HUES64 (cell line): ENCODE measurements around the gene OLFM3.

ENCODE experiments used
- H3K27ac ChIP-seq: 2 replicates; pipeline ENCODE4 v1.7.0; 2013; ENCODE audit warnings: low read depth, low read length, inconsistent platforms
- H3K27me3 ChIP-seq: 2 replicates; pipeline ENCODE4 v1.6.1; 2013; ENCODE audit warnings: mild to moderate bottlenecking, low read length; ENCODE audit not compliant: insufficient read depth
- H3K36me3 ChIP-seq: 2 replicates; pipeline ENCODE4 v1.6.1; 2013; ENCODE audit warnings: mild to moderate bottlenecking, low read length; ENCODE audit not compliant: insufficient read depth
- H3K4me1 ChIP-seq: 2 replicates; pipeline ENCODE4 v1.6.1; 2013; ENCODE audit warnings: mild to moderate bottlenecking, low read length, moderate library complexity; ENCODE audit not compliant: insufficient read depth
- H3K4me3 ChIP-seq: 2 replicates; pipeline ENCODE4 v1.5.1; 2013; ENCODE audit warnings: mild to moderate bottlenecking, low read length, moderate library complexity
- H3K9ac ChIP-seq: 2 replicates; pipeline ENCODE4 v1.6.1; 2013; ENCODE audit warnings: mild to moderate bottlenecking, low read depth, low read length
- H3K9me3 ChIP-seq: 2 replicates; pipeline ENCODE4 v1.6.1; 2013; ENCODE audit warnings: low read depth, low read length; ENCODE audit not compliant: insufficient read depth
- WGBS: fragments of 150-250, 120-280 bp; methylation state at CpG from one replicate; pipeline ENCODE4 v1.1.7; 2013; ENCODE audit warnings: missing lambda C conversion rate; 5-methylcytosine and 5-hydroxymethylcytosine counted together

Gene OLFM3

DNA sequence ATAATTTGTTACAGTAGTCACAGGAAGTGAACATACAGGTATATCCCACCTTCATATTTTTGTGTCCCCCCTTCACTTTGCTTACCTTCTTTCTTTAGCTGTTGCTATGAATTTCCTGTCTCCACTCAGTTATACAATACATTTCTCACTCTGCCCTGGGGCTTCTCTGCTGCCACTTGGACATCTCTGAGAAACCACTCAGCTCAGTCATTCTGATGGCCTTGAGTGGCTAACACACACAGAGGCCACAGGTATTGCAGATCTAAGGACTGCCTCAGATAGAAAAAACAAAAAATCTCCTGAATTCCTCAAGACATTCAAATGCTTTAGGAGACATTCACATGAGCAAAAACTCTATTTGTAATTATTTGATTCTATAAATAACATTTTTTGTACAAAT, 87.7 kb downstream of the OLFM3 start:
- no peak overlapping the region for H3K4me3 ChIP-seq
- H3K27me3 ChIP-seq: no peaks in the 10 kb centered on the region
- no peak overlapping the region for H3K9ac ChIP-seq
- H3K9me3 ChIP-seq: no peaks in the 10 kb centered on the region
- peaks cover 28% of the 10 kb centered on the region for H3K4me1 ChIP-seq
- no peaks in the 10 kb centered on the region for H3K36me3 ChIP-seq
- no peak overlapping the region for H3K27ac ChIP-seq

DNA sequence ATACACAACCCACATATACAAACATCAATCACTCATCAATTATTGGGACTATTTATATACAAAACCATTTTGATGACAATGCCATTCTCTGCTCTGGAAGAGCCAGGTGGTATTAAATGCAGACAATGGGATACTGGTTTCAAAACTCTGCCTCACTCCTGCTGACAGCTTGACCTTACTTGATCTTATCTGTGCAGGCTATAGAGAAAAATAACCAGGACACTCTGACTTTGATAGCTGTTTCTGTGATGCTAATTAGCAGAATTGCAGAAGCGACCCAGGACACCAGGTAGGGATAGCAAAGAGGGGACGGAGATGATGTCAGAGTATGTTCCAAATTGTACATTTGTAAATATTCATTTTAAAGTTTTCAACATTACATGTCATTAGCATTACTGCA, 89.5 kb downstream of the OLFM3 start:
- H3K27ac ChIP-seq: no peak overlapping the region
- no peaks in the 10 kb centered on the region for H3K27me3 ChIP-seq
- WGBS: 14% methylated on average over 1 of the region's 2 CpGs
- H3K36me3 ChIP-seq: no peaks in the 10 kb centered on the region
- H3K9ac ChIP-seq: no peak overlapping the region
- H3K9me3 ChIP-seq: no peaks in the 10 kb centered on the region
- H3K4me1 ChIP-seq: peaks cover 28% of the 10 kb centered on the region
- H3K4me3 ChIP-seq: no peak overlapping the region

DNA sequence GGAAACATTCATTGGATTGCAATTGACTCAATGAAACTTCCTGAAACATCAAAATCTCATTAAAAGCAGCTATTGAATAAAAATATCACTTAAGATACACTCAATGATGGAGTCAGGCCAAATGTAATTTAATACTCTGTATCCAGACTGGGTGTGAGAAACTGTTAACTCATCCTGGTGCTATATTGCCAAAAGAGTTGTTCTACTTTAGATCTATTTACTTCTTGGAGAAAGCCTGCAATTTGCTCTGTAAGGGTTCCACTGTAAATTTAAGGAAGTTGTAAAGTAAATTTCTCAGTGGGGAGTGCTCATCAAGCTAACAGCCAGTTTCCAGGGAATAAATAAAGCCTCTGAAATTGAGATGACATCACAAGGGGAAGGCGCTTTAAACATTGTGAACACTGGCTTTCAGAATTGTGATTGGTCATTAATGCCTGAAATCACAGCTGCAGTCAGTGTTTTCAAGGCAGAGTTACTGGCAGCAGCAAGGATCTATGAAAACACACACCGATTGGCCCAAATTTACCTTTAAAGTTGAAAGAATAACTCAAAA, 91.4 kb downstream of the OLFM3 start:
- 95% methylated on average over 2 of the region's 2 CpGs for WGBS
- no peak overlapping the region for H3K9ac ChIP-seq
- peaks cover 28% of the 10 kb centered on the region for H3K4me1 ChIP-seq
- H3K4me3 ChIP-seq: no peak overlapping the region
- H3K27ac ChIP-seq: no peak overlapping the region
- no peaks in the 10 kb centered on the region for H3K9me3 ChIP-seq
- H3K27me3 ChIP-seq: no peaks in the 10 kb centered on the region
- no peaks in the 10 kb centered on the region for H3K36me3 ChIP-seq

DNA sequence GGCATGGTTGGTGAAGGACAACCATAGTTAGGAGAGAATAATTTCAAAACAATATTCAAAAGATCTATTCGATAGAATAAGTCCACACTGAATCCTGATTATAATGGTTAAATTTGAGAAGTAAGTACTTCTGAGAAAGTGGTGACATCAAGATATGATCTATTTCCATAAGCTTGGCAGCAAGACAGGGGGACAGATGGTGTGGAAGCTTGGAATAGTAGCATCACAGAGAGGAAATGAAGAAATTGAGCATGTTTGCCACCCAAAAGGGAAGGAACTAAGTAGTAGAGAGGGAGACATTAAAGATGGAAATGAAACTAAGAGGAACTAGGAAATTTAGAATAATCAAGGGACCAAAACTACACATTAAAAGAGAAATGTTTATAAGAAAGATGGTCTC, 94.5 kb downstream of the OLFM3 start:
- Histone ChIP-seq H3K4me1 (peaks cover 23% of the 10 kb centered on the region), H3K9ac (no peak overlapping the region), H3K4me3 (no peak overlapping the region), H3K9me3 (no peaks in the 10 kb centered on the region), H3K27ac (no peak overlapping the region), H3K27me3 (no peaks in the 10 kb centered on the region), H3K36me3 (no peaks in the 10 kb centered on the region)
- WGBS: 100% methylated on average over 1 of the region's 1 CpG

DNA sequence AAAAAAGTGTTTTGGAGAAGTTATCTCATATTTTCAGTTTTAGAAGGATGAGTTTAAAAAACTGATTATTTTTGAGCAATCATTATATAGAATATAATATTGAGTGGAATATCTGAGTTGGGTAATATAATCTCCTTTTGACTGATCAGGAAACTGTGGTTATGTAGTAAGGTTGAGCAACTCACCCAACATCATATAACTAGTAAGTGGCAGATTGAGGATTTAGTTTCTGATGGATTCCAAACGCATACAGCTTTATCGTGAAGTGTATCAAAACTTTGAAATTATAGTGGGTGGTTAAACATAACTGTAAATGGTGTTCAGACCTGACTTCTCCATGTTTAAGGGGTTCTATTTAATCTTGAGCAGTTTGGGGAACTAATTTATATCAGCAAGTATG, 98.6 kb downstream of the OLFM3 start:
- WGBS: 96% methylated on average over 2 of the region's 2 CpGs
- Histone ChIP-seq H3K9ac (no peak overlapping the region), H3K4me1 (peaks cover 4% of the 10 kb centered on the region; the same call in 1 of the 2 replicates), H3K36me3 (no peaks in the 10 kb centered on the region), H3K4me3 (no peak overlapping the region), H3K27ac (no peak overlapping the region), H3K9me3 (no peaks in the 10 kb centered on the region), H3K27me3 (no peaks in the 10 kb centered on the region)

DNA sequence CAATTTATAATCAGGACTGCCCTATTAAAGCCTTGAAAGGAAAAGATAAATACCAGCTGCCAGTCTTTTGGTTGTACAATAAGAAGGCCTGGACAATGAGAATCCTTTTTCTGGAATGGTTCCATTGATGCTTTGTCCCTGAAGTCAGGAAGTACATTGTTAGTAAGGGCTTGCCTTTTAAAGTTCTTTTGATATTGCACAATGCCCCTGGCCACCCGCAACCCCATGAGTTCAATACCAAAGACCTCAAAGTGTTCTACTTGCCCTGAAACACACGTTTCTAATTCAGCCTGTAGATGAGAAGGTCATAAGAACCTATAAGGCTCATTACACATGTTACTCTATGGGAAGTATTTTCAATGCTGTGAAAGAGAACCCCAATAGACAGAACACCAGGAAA, 112.1 kb downstream of the OLFM3 start:
- H3K27ac ChIP-seq: no peak overlapping the region
- H3K9ac ChIP-seq: no peak overlapping the region
- WGBS: 89% methylated on average over 2 of the region's 2 CpGs
- no peaks in the 10 kb centered on the region for H3K27me3 ChIP-seq
- H3K36me3 ChIP-seq: no peaks in the 10 kb centered on the region
- no peaks in the 10 kb centered on the region for H3K4me1 ChIP-seq
- no peak overlapping the region for H3K4me3 ChIP-seq
- H3K9me3 ChIP-seq: 0 out of 2 replicates have a peak, but pooled peaks cover 2% of the 10 kb centered on the region

DNA sequence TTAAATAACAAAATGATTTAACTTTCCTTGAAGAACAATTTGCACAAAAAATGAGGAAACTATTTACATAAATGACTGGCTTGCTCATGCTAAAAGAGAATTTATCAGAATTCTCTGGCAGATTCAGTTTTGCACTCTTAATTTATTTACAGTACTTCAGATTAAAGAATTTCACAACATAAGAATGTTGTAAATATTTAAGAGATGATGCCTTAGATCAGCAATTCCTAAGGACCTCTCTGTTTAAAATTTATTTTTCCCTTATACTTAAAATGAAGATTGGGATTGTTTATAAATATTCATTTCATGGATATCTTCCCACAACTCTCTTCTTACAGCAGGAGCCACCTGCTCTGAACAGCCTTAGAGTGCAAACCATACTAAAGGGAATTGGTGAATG, 120.8 kb downstream of the OLFM3 start:
- H3K27ac ChIP-seq: no peak overlapping the region
- H3K9ac ChIP-seq: no peak overlapping the region
- H3K4me1 ChIP-seq: no peaks in the 10 kb centered on the region
- no peaks in the 10 kb centered on the region for H3K27me3 ChIP-seq
- no peaks in the 10 kb centered on the region for H3K36me3 ChIP-seq
- H3K4me3 ChIP-seq: no peak overlapping the region
- H3K9me3 ChIP-seq: no peaks in the 10 kb centered on the region

DNA sequence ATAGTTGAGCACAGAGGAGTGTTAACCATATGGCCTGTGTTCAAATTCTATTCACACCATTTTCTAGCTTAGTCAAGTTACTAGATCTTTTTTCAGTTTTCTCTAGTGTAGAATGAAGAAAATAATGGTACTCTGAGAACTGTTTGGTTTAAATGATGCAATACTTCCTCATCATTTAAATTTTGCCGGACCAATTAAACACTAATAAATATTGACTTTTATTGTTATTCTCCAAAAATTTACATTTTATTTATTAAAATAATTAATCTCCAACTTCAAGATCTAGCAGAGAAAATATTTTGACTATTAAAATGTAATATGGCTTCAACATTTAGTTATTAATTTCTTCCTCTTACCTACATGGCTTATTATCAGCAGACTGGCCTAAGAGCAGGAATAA, 123.1 kb downstream of the OLFM3 start:
- Histone ChIP-seq H3K9me3 (no peaks in the 10 kb centered on the region), H3K36me3 (no peaks in the 10 kb centered on the region), H3K4me1 (no peaks in the 10 kb centered on the region), H3K27ac (no peak overlapping the region), H3K9ac (no peak overlapping the region), H3K4me3 (no peak overlapping the region), H3K27me3 (no peaks in the 10 kb centered on the region)
- no CpG with 5 or more reads among the region's 1 CpG for WGBS

DNA sequence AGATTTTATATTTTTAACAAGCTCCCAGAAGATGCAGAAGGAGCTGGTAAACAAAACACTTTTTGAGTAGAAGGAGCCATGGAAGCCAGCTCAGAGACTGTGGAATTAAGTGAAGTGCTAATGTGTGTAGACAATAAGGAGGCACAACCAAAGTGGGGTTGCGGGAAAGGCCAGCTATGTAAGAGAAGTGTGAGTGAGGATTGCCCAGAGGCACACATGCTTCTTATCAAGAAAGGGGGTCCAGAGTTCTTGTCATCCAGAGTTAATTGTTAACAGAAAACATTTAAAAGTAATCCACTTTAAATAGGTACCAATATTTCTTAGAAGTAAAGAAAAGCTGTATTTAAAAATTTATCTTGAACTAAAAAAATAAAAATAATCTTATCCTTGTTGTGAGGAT, 136.8 kb downstream of the OLFM3 start:
- H3K9ac ChIP-seq: no peak overlapping the region
- H3K4me3 ChIP-seq: no peak overlapping the region
- H3K9me3 ChIP-seq: no peaks in the 10 kb centered on the region
- WGBS: 89% methylated on average over 1 of the region's 1 CpG
- H3K4me1 ChIP-seq: peaks cover 13% of the 10 kb centered on the region
- no peaks in the 10 kb centered on the region for H3K27me3 ChIP-seq
- H3K27ac ChIP-seq: no peak overlapping the region
- H3K36me3 ChIP-seq: no peaks in the 10 kb centered on the region

DNA sequence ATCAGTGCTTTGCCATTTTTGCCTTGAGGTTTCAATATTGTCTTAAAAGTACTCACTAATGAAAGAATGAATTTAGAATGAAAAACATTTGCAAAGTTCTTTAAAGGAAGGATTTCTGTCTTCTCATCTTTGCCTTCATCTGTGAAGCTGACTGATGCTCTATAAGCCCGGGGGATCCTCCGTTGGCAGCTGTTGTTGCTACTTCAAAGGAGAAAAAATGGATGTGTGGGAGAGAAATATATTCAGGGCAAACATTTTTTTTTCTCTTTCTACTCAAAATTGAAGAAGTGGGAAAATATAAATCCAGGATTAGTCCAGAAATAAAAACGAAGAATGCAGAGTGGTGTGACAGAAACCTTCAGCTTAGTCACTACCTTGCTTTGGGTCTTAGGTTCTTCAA, 142.5 kb downstream of the OLFM3 start:
- peaks cover 6% of the 10 kb centered on the region for H3K4me1 ChIP-seq
- H3K27me3 ChIP-seq: no peaks in the 10 kb centered on the region
- no peak overlapping the region for H3K4me3 ChIP-seq
- H3K36me3 ChIP-seq: no peaks in the 10 kb centered on the region
- 80% methylated on average over 2 of the region's 3 CpGs for WGBS
- H3K27ac ChIP-seq: no peak overlapping the region
- H3K9ac ChIP-seq: no peak overlapping the region
- H3K9me3 ChIP-seq: no peaks in the 10 kb centered on the region

DNA sequence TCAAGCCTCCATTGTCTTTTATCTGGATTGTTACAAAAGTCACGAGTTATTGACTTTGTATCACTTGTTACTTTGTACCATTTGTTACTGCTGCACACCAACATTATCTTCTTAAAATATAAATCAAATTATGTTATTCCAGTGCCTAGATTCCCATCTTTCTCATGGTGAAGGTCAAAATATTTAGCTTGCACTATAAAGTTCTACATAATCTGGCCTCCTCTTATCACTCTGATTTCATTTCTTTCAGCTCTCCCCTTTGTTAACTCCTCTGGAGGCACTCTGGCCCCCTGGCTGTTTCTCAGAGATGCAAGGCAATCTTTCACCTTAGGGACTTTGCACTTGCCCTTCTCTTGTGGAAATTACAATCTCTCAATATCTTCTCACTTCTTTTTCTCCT, 143.8 kb downstream of the OLFM3 start:
- H3K4me1 ChIP-seq: peaks cover 9% of the 10 kb centered on the region
- WGBS: 78% methylated on average over 1 of the region's 1 CpG
- H3K36me3 ChIP-seq: no peaks in the 10 kb centered on the region
- no peaks in the 10 kb centered on the region for H3K9me3 ChIP-seq
- H3K27ac ChIP-seq: no peak overlapping the region
- no peak overlapping the region for H3K9ac ChIP-seq
- H3K27me3 ChIP-seq: no peaks in the 10 kb centered on the region
- H3K4me3 ChIP-seq: no peak overlapping the region

DNA sequence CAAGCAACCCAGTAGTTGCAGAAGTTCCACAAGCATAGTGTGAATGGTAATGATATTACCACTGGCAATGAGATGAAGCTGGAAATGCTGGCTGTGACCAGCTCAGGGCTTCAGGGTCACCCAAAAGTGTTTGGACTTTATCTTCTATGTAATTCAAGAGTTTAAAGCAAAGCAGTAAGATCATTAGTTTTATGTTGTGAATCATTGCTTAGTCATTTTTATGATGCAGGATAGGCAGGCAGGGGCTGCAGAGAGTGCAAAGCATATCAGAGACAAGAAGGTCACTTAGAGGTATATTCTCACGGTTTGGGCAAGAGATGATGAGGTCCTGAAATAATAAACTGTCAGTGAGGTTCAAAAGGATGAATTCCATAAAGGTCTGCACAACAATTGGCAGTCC, 147.4 kb downstream of the OLFM3 start:
- no peak overlapping the region for H3K27ac ChIP-seq
- H3K9me3 ChIP-seq: no peaks in the 10 kb centered on the region
- H3K4me1 ChIP-seq: peaks cover 27% of the 10 kb centered on the region
- no peaks in the 10 kb centered on the region for H3K36me3 ChIP-seq
- WGBS: 84% methylated on average over 1 of the region's 1 CpG
- no peaks in the 10 kb centered on the region for H3K27me3 ChIP-seq
- no peak overlapping the region for H3K9ac ChIP-seq
- no peak overlapping the region for H3K4me3 ChIP-seq
